GM19043 (cell line): ENCODE results near the gene TERT.
"Not testable (repeated sequence)": the region's sequence is repeated elsewhere in the genome, so short reads cannot be mapped to it uniquely, and the experiment has no call there.

Experiments
- ATAC-seq: cut with Tn5 transposase; IDR thresholded peaks from one replicate; pipeline ENCODE4 v1.9.1; 2021; ENCODE audit warnings: low read depth; ENCODE audit not compliant: unreplicated experiment

Gene TERT

GRCh38 chr5:1298067-1298551, 3.2 kb upstream of the TERT start:
- no peak for ATAC-seq

GRCh38 chr5:1297243-1297642, 2.4 kb upstream of the TERT start:
- ATAC-seq: no peak

GRCh38 chr5:1295650-1296037, 776 bp upstream of the TERT start:
- no peak for ATAC-seq

- no peak for ATAC-seq
Observed at GRCh38 chr5:1294206-1294834, 548 bp downstream of the TERT start.

GRCh38 chr5:1293416-1294205, 1.3 kb downstream of the TERT start:
- ATAC-seq: no peak

GRCh38 chr5:1292846-1293415, 1.9 kb downstream of the TERT start:
- ATAC-seq: no peak

GRCh38 chr5:1292139-1292538, 2.7 kb downstream of the TERT start:
- ATAC-seq: no peak

GRCh38 chr5:1291611-1292080, 3.2 kb downstream of the TERT start:
- ATAC-seq: no peak

- not testable (repeated sequence) for ATAC-seq
Observed at GRCh38 chr5:1290956-1291355, 3.9 kb downstream of the TERT start.

- not testable (repeated sequence) for ATAC-seq
Observed at GRCh38 chr5:1289559-1289958, 5.3 kb downstream of the TERT start.

GRCh38 chr5:1288439-1289335, 6.2 kb downstream of the TERT start:
- no peak for ATAC-seq

GRCh38 chr5:1285883-1286291, 9.0 kb downstream of the TERT start:
- no peak for ATAC-seq

- no peak for ATAC-seq
Observed at GRCh38 chr5:1285141-1285540, 9.7 kb downstream of the TERT start.

GRCh38 chr5:1284336-1284970, 10.4 kb downstream of the TERT start:
- not testable (repeated sequence) for ATAC-seq

GRCh38 chr5:1283729-1284041, 11.2 kb downstream of the TERT start:
- not testable (repeated sequence) for ATAC-seq

- ATAC-seq: not testable (repeated sequence)
Observed at GRCh38 chr5:1282993-1283728, 11.7 kb downstream of the TERT start.

- no peak for ATAC-seq
Observed at GRCh38 chr5:1282131-1282992, 12.5 kb downstream of the TERT start.

GRCh38 chr5:1281038-1281882, 13.6 kb downstream of the TERT start:
- ATAC-seq: no peak
